HL-60 (cell line): Measurements from ENCODE around the gene CRTC1.

Experiments used
- DNase-seq, 2 experiments: peaks; one replicate each; pipeline ENCODE4 v3.0.0-alpha.2; 2010 to 2020; ENCODE audit warnings: low read depth in 1 of 2, low spot score in 1 of 2
- H3K27ac ChIP-seq: fragments of 250-450 bp; sonication (Bioruptor Pico); replicated peaks from 2 replicates; pipeline ENCODE4 v1.5.1; 2020; ENCODE audit warnings: mild to moderate bottlenecking, moderate library complexity
- H3K27me3 ChIP-seq: fragments of 250-450 bp; sonication (Bioruptor Pico); 2 replicates; pipeline ENCODE4 v1.5.1; 2021; ENCODE audit warnings: mild to moderate bottlenecking, moderate library complexity; ENCODE audit not compliant: insufficient read depth, poor library complexity, severe bottlenecking
- H3K4me3 ChIP-seq: replicated peaks from 2 replicates; pipeline ENCODE4 v1.5.1; 2011; ENCODE audit warnings: mild to moderate bottlenecking, control low read depth, low read length; ENCODE audit not compliant: insufficient read depth
- CTCF ChIP-seq: IDR thresholded peaks from one replicate; pipeline ENCODE4 v1.5.1; 2011; ENCODE audit warnings: low read length, control low read depth, inconsistent platforms; ENCODE audit not compliant: insufficient read depth
- GABPA ChIP-seq: IDR thresholded peaks from 2 replicates; pipeline ENCODE4 v1.6.1; 2012; ENCODE audit warnings: low read depth
- POLR2AphosphoS5 ChIP-seq: IDR thresholded peaks from 2 replicates; pipeline ENCODE4 v1.6.1; 2012; ENCODE audit warnings: low read depth
- SPI1 ChIP-seq: IDR thresholded peaks from 2 replicates; pipeline ENCODE4 v1.6.1; 2012; ENCODE audit warnings: low read depth, mild to moderate bottlenecking, borderline replicate concordance
- TF ChIP-seq, protein P1 (sequence below): IDR thresholded peaks from 2 replicates; pipeline ENCODE4 v1.6.1; 2012; ENCODE audit warnings: low read depth; ENCODE audit not compliant: insufficient replicate concordance

The CRTC1 gene

DNA sequence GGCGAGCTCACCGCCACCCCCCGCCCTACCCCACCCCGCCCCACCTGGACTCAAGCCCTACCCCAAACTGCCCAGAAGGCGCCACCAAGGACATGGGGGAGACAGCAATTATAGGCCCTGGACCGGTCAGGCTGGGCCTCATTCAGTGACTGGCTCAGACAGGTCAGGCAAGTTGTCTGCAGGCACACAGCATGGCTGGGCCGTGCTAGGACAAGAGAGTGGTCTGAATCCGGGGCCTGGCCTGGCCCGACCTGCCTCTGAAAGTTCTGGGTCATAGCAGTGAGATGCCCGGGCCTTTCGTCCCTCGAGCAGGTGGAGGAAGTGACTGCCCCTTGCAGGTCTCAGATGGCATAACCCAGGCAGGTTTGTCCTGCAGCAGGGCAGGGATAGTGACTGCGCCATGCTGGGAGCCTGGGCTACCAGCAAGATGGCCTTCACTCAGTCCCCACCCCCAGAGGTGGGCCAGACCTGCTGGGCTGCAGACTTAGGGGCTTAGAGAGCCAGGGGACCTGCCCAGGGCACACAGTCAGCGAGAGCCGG is 86.6 kb downstream of the CRTC1 start:
- no peak for TF ChIP-seq SPI1
- TF ChIP-seq POLR2AphosphoS5 = no peak
- no peak overlapping the region for H3K27ac ChIP-seq
- no peaks in the 10 kb centered on the region for H3K27me3 ChIP-seq
- no peak overlapping the region for H3K4me3 ChIP-seq
- DNase-seq = no peak

- Histone ChIP-seq H3K4me3 (no peak overlapping the region), H3K27ac (no peak overlapping the region), H3K27me3 (no peaks in the 10 kb centered on the region)
- TF ChIP-seq, protein P1, sequence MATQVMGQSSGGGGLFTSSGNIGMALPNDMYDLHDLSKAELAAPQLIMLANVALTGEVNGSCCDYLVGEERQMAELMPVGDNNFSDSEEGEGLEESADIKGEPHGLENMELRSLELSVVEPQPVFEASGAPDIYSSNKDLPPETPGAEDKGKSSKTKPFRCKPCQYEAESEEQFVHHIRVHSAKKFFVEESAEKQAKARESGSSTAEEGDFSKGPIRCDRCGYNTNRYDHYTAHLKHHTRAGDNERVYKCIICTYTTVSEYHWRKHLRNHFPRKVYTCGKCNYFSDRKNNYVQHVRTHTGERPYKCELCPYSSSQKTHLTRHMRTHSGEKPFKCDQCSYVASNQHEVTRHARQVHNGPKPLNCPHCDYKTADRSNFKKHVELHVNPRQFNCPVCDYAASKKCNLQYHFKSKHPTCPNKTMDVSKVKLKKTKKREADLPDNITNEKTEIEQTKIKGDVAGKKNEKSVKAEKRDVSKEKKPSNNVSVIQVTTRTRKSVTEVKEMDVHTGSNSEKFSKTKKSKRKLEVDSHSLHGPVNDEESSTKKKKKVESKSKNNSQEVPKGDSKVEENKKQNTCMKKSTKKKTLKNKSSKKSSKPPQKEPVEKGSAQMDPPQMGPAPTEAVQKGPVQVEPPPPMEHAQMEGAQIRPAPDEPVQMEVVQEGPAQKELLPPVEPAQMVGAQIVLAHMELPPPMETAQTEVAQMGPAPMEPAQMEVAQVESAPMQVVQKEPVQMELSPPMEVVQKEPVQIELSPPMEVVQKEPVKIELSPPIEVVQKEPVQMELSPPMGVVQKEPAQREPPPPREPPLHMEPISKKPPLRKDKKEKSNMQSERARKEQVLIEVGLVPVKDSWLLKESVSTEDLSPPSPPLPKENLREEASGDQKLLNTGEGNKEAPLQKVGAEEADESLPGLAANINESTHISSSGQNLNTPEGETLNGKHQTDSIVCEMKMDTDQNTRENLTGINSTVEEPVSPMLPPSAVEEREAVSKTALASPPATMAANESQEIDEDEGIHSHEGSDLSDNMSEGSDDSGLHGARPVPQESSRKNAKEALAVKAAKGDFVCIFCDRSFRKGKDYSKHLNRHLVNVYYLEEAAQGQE = no peak
- TF ChIP-seq CTCF (no peak), SPI1 (no peak), GABPA (no peak), POLR2AphosphoS5 (no peak)
- DNase-seq = no peak
Observed at GRCh38 chr19:18770663-18771327, 87.3 kb downstream of the CRTC1 start.

- Histone ChIP-seq H3K27ac (no peak overlapping the region), H3K27me3 (no peaks in the 10 kb centered on the region), H3K4me3 (no peak overlapping the region)
- peak in 1 of 2 experiments; percentile 21 for DNase-seq
- peak; percentile 1 for TF ChIP-seq CTCF
- no peak for TF ChIP-seq SPI1
- TF ChIP-seq GABPA = no peak
Observed at GRCh38 chr19:18771328-18772242, 88.1 kb downstream of the CRTC1 start.

DNA sequence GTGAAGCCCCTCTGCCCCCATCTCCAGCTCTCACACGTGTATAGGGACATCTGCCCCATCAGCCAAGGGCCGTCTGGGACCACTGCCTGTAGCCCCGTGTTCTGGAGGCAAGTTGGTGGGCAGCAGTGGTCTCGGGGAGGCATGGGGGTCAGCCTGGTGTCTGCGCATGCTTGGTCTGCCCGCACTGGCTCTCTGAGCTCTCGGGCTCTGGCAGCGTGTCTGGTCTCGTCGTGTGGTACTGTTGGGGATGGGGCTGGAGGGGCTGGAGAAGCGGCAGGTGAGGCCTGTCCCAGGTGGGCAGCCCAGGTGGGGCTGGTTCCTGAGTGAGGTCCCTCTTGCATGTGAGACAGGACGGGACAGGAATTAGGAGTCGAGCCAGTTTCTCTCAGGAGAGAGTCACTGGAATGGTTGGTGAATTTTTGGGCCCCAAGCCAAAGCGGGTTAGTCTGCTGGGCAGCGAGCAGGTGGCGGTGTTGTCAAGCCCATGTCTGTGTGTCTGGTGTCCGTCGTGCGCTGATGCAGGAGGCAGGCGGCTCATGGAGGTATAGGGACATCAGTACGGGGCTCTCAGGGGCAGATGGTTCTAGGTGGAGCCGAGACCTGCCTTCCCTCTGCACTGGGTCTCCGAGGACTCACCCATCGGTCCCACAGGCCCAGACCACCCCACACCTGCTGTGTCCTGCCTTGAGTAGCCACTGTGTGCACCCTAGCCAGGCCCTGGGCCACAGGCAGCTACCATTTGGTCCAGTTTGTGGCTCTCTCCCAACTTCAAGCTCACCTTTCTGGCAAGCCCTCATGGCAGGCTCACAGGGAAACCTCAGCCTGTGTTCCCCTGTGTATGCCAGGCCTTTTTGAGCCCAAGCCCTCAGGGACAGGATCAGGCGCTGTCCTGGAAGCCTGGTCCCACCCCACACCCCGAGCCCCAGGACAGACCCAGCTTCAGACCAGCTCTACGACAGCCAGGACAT is 89.4 kb downstream of the CRTC1 start:
- Histone ChIP-seq H3K4me3 (no peak overlapping the region), H3K27ac (no peak overlapping the region), H3K27me3 (no peaks in the 10 kb centered on the region)
- no peak for DNase-seq
- no peak for TF ChIP-seq CTCF
- TF ChIP-seq POLR2AphosphoS5 = 0 out of 2 replicates have a peak, but pooled peaks have one; percentile 12
